Gastroesophageal sphincter (tissue), 3 donors: ENCODE measurements around the gene ALDH2.

ENCODE experiments used
- EP300 ChIP-seq: sonication (generic); formaldehyde crosslinking; IDR thresholded peaks from one replicate; pipeline ENCODE4 v1.6.1; 2017; ENCODE audit warnings: antibody characterized with exemption, mild to moderate bottlenecking
- POLR2AphosphoS5 ChIP-seq: sonication (generic); formaldehyde crosslinking; IDR thresholded peaks from one replicate; pipeline ENCODE4 v1.6.1; 2017; ENCODE audit warnings: antibody characterized with exemption
- TF ChIP-seq, protein P1 (sequence below), 4 experiments: fragments of 200-600 bp in 2 of 4; fragments of 450-650 bp in 2 of 4; sonication (generic) in 1 of 4; IDR thresholded peaks; one replicate each; pipeline ENCODE4 v1.5.1; 2017 to 2019; ENCODE audit warnings: antibody characterized with exemption in 4 of 4, mild to moderate bottlenecking in 2 of 4, moderate library complexity in 2 of 4

DNA sequence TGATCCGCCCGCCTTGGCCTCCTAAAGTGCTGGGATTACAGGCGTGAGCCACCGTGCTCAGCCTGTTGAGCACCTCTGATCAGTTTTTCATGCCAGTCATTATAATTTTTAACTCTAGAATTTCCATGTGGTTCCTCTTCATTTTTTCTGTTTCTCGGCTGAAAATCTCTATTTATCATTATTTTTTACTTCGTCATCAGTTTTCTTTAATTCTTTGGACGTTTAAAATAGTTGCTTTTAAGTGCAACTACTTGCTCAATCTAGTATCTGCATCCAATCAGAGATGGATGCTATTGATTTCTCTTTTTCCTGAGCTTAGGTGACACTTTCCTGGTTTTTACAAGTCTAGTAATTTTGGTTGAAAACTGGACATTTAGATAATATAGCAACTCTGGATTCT lies 92.0 kb downstream of the ALDH2 start:
- TF ChIP-seq, protein P1, sequence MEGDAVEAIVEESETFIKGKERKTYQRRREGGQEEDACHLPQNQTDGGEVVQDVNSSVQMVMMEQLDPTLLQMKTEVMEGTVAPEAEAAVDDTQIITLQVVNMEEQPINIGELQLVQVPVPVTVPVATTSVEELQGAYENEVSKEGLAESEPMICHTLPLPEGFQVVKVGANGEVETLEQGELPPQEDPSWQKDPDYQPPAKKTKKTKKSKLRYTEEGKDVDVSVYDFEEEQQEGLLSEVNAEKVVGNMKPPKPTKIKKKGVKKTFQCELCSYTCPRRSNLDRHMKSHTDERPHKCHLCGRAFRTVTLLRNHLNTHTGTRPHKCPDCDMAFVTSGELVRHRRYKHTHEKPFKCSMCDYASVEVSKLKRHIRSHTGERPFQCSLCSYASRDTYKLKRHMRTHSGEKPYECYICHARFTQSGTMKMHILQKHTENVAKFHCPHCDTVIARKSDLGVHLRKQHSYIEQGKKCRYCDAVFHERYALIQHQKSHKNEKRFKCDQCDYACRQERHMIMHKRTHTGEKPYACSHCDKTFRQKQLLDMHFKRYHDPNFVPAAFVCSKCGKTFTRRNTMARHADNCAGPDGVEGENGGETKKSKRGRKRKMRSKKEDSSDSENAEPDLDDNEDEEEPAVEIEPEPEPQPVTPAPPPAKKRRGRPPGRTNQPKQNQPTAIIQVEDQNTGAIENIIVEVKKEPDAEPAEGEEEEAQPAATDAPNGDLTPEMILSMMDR (IDR thresholded peaks at IDR 0.05), result no peak
- TF ChIP-seq EP300 (no peak), POLR2AphosphoS5 (no peak)
